ENCODE measurements around the gene GPC4.
"Not testable (repeated sequence)": the region's sequence is repeated elsewhere in the genome, so short reads cannot be mapped to it uniquely, and the experiment has no call there.

GPC4 gene

GRCh38 chrX:133300591-133300990, 114.7 kb downstream of the GPC4 start:
- DNase-seq = no peak

- no peak for DNase-seq
Observed at GRCh38 chrX:133297284-133297683, 118.0 kb downstream of the GPC4 start.

- no peak for DNase-seq
Observed at GRCh38 chrX:133294126-133294525, 121.2 kb downstream of the GPC4 start.

DNA sequence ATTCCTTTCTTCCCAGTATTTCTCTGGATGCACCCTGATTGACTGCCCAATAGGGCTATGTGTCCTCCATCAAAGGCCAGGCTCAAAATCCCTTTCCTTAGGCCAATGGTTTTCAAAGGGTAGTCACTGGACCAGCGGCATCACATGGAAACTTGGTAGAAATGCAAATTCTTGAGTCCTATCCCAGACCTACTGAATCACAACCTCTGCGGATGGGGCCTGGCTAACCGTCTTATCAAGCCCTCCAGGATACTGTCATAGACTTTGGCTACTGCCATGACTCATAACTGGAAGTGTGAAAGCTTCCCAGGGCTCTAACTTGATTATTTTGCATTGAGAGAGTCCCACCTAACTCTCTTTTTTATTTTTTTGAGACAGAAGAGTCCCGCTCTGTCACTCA, 125.2 kb downstream of the GPC4 start:
- no peak for DNase-seq

GRCh38 chrX:133287860-133288259, 127.4 kb downstream of the GPC4 start:
- DNase-seq = no peak

DNA sequence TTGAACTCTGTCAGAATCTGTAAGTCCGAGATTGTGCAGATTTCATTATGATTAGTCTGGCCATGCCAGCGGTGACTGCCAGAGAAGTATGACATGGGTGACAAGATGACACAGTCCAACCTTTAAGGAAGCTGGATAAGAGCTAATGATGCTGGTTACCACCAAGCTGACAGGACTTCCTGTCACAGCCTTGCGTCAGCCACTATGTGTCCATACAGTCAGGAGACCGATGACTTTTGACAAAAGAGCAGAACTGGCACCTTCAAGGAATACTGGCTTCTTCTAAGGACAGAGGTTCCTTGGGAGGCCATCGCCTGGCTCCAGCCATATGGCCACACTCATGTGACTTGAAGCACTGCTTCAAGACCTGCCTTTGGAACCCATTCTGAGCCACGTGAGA, 129.9 kb downstream of the GPC4 start:
- no peak for DNase-seq

DNA sequence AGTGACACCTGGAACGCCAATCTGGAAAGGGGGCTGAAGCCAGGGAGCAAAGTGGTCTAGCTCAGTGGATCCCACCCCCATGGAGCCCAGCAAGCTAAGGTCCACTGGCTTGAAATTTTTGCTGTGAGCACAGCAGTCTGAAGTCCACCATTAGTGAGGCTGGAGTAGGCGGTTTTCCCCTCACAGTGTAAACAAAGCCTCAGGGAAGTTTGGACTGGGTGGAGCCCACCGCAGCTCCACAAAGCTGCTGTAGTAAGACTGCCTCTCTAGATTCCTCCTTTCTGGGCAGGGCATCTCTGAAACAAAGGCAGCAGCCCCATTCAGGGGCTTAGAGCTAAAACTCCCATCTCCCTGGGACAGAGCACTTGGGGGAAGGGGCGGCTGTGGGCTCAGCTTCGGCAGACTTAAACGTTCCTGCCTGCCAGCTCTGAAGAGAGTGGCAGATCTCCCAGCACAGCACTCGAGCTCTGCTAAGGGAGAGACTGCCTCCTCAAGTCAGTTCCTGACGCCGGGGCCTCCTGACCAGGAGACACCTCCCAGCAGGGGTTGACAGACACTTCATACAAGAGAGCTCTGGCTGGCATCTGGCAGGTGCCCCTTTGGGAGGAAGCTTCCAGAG, 136.1 kb downstream of the GPC4 start:
- not testable (repeated sequence) for DNase-seq

DNA sequence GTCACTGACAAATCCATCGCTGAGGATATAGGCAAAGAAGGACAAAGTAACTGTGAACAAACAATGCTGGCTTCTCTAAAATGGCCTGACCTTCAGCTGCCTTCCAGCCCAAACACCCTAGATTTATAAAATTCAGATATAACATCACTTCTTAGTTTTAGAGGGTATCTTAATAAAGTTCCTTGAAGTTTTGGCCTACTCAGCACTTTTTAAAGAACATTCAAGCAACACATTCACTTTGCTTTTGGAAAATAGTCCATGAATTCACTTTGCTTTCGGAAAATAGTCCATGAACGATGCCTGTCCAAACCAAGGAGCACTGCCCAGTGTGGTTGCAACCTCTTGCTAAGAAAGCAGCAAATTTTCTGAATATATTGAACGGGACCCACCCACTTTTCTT, 142.1 kb downstream of the GPC4 start:
- no peak for DNase-seq

DNA sequence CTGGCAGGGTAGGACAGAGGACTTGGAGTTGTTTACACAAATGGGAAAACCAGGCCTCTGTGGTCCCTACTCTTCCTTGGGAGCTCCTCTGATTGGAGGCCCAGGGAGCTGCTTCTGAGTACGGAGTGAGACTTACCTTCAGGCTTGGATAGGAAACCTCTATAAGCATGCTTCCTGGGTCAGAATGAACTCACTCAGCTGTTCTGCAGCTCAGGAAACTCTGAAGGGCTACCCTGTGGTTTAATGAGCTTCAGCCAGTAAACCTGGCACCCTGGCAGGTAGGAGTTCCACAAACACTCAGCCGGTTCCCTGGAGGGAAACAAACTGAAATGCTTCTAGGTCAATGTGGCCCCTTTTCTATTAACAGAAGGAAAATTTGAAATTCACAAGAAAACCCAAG, 146.1 kb downstream of the GPC4 start:
- no peak for DNase-seq

DNA sequence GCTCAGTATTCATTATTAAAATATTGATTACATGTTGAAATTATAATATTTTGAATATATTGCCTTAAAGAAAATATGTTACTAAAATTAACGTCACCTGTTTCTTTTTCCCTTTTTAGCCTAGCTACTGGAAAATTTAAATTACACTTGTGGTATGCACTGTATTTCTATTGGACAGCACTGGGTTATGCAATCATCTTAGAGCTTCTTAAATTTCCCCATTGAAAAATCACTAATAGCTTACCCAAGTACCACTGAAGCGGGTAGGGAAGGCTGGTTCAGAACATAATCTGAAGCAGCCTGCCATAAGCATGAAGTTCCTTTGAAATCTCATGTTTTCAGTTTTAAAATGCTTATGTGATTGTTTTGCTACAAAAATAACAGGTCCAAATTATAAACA, 147.7 kb downstream of the GPC4 start:
- DNase-seq = no peak

DNA sequence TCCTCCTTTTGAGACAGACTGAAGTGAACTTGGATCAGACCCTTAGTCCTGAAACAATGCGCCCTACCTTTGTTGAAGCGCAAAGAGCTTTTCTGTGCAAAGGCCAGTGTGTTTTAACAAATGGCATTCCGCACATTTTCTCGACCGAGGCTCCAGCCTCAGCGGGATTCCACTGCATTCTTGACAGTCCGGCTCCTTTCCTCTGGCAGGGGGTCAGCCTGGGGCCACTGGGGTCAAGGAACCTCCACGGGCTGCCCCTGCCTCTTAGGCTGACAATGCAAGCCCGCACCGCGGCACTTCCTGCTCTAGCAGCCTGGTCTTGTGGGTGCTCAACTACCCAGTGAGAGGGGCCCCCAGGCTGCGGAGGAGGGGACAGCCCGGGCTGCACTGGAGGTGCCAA, 150.0 kb downstream of the GPC4 start:
- no peak for DNase-seq

- DNase-seq = no peak
Observed at GRCh38 chrX:133258481-133258880, 156.8 kb downstream of the GPC4 start.

- DNase-seq = no peak
Observed at GRCh38 chrX:133254666-133255065, 160.6 kb downstream of the GPC4 start.

DNA sequence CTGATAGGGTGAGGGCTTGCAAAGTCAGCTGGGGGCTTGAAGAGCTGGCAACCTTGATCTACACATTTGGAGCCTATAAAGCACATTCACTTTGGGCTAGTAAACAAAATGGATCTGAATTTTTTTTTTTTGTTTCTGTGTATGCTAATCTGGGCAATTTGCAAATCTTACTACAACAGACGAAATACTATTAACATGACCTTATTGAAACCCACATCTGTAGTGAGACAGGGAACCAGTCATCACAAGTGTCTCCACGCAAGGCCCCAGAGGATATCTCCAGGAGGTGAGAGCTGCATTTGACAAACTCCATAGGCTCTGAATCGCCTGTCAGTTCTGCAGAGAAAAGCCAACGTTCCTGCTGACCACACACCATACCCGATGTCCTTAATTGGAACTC, 164.1 kb downstream of the GPC4 start:
- DNase-seq = no peak

DNA sequence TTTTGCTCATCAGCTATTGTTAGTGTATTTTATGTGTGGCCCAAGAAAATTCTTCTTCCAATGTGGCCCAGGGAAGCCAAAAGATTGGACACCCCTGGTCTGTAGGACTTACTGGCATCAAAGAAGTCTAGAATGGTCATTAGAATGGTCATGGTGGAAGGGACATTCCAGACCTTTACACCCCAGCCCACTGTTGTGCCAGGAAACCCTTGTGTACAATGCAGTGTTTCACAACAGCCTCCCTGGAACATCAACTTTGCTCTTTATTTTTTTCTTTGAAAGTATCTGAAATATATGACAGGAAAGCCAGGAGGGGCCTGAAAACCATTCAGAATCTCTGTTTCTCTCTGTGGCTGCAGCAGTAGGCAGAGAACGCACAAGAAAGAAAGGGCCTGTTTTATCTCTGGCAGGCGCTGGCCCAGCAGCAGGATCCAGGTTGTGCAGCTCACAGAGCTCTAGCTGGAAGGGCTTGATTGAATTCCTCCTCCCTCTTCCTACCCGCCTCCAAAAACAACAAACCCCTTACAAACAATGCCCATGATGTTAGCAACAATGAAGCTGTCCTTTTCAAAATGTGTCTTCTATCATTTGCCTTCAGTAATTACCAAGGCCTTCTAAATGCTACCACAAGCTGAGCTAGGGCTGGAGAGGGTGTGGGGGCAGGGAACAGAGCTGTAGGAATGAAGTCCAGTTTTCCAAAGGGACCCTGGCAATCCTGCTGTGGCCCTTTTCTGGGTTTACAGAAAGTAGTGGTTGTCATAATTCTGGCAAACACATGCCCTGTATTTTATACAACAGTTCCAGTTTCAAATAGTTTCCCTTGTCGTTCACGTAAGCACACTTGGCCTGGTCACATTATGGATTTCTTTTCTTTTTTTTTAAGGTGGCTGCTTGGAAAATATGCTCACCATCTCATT, 164.8 kb downstream of the GPC4 start:
- no peak for DNase-seq
